ENCODE data around the gene MYOCD.

DNA sequence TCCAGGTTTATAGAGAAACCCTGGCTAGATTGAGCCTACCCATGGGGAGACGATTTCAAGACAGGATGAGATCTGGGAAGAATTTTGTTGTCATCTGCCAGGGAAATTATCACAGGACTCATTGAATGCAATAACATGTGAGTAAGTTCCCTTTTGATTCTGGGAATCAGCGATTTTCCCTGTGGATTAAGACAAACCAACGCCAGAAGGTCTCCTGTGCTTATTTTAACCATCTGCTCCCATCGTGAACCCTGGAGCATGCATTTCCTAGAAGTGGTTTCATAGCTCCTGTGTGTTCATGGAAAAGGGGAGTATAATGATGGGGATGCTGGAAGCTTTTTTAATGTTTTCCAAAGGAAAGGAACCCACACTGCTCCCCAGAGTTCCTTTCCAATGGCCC lies 102.6 kb downstream of the MYOCD start:
- no peak for TF ChIP-seq CTCF (IDR thresholded peaks at IDR 0.05)
- TF ChIP-seq POLR2A (IDR thresholded peaks at IDR 0.05): no peak

Measured in right lobe of liver (tissue), 4 donors.